Karpas-422 (cell line): ENCODE data around the gene SBNO1. TPM values are rescaled to one million over a fixed set of nuclear protein-coding genes. Genes with fewer than 3 reads are reported as not detected.

ENCODE experiments used
- DNase-seq: peaks from one replicate; pipeline ENCODE4 v3.0.0-alpha.2; 2015
- H2AFZ ChIP-seq: fragments of 200-600 bp; sonication (generic); 2 replicates; pipeline ENCODE4 v1.6.1; 2014; ENCODE audit warnings: antibody characterized with exemption, low read length, mixed read lengths
- H3K27ac ChIP-seq: fragments of 200-600 bp; sonication (generic); 2 replicates; pipeline ENCODE4 v1.5.1; 2014; ENCODE audit warnings: mild to moderate bottlenecking, low read length, moderate library complexity
- H3K27me3 ChIP-seq: fragments of 200-600 bp; sonication (generic); 2 replicates; pipeline ENCODE4 v1.6.1; 2014; ENCODE audit warnings: low read length, mixed read lengths
- H3K36me3 ChIP-seq: fragments of 200-600 bp; sonication (generic); 2 replicates; pipeline ENCODE4 v1.6.1; 2014; ENCODE audit warnings: low read length, mixed read lengths; ENCODE audit not compliant: insufficient read depth
- H3K4me1 ChIP-seq: fragments of 200-600 bp; sonication (generic); 2 replicates; pipeline ENCODE4 v1.6.1; 2014; ENCODE audit warnings: mild to moderate bottlenecking, low read length, mixed read lengths
- H3K4me2 ChIP-seq: fragments of 200-600 bp; sonication (generic); 2 replicates; pipeline ENCODE4 v1.6.1; 2014; ENCODE audit warnings: low read length, low read depth, mild to moderate bottlenecking; ENCODE audit not compliant: poor library complexity, severe bottlenecking
- H3K4me3 ChIP-seq: fragments of 200-600 bp; sonication (generic); 2 replicates; pipeline ENCODE4 v1.5.1; 2014; ENCODE audit warnings: mild to moderate bottlenecking, antibody characterized with exemption, low read length, mixed read lengths
- H3K79me2 ChIP-seq: fragments of 200-600 bp; sonication (generic); 2 replicates; pipeline ENCODE4 v1.6.1; 2014; ENCODE audit warnings: mild to moderate bottlenecking, low read length, mixed read lengths
- H3K9ac ChIP-seq: fragments of 200-600 bp; sonication (generic); 2 replicates; pipeline ENCODE4 v1.6.0; 2014; ENCODE audit warnings: low read length
- H3K9me2 ChIP-seq: fragments of 200-600 bp; sonication (generic), shearing (Covaris generic); replicated peaks from 2 replicates; pipeline ENCODE4 v1.6.0; 2014; ENCODE audit warnings: mild to moderate bottlenecking, low read length, moderate library complexity; ENCODE audit not compliant: insufficient read depth
- H3K9me3 ChIP-seq: fragments of 300-700, 200-600 bp; sonication (generic); 2 replicates; pipeline ENCODE4 v1.6.1; 2014; ENCODE audit warnings: low read length, mixed read lengths
- H4K20me1 ChIP-seq: fragments of 200-600 bp; sonication (generic); 2 replicates; pipeline ENCODE4 v1.6.1; 2014; ENCODE audit warnings: mild to moderate bottlenecking, antibody characterized with exemption, low read length, low read depth; ENCODE audit not compliant: insufficient read depth
- total RNA-seq: library from RNA; depleted of rRNA; stranded (reverse); fragments of >200 nt; shearing (Covaris generic); gene quantifications from 2 replicates; pipeline ENCODE4 v1.2.3, GENCODE V29; 2014; ENCODE audit warnings: low replicate concordance

SBNO1 gene
- total RNA-seq, 1 experiment from 2014 or later, result 31.5 TPM

- Histone ChIP-seq H3K4me3 (no peak overlapping the region), H3K9me2 (no peaks in the 10 kb centered on the region), H3K9ac (no peak overlapping the region), H3K79me2 (peaks cover 56% of the 10 kb centered on the region), H3K9me3 (no peaks in the 10 kb centered on the region), H3K4me1 (no peaks in the 10 kb centered on the region), H2AFZ (no peak overlapping the region), H3K27me3 (no peaks in the 10 kb centered on the region), H3K4me2 (no peak overlapping the region), H4K20me1 (0 out of 2 replicates have a peak, but pooled peaks cover 16% of the 10 kb centered on the region), H3K36me3 (peaks cover 34% of the 10 kb centered on the region), H3K27ac (no peak overlapping the region)
- no peak for DNase-seq
Observed at GRCh38 chr12:123399255-123399617, 34.6 kb upstream of the SBNO1 start.

DNA sequence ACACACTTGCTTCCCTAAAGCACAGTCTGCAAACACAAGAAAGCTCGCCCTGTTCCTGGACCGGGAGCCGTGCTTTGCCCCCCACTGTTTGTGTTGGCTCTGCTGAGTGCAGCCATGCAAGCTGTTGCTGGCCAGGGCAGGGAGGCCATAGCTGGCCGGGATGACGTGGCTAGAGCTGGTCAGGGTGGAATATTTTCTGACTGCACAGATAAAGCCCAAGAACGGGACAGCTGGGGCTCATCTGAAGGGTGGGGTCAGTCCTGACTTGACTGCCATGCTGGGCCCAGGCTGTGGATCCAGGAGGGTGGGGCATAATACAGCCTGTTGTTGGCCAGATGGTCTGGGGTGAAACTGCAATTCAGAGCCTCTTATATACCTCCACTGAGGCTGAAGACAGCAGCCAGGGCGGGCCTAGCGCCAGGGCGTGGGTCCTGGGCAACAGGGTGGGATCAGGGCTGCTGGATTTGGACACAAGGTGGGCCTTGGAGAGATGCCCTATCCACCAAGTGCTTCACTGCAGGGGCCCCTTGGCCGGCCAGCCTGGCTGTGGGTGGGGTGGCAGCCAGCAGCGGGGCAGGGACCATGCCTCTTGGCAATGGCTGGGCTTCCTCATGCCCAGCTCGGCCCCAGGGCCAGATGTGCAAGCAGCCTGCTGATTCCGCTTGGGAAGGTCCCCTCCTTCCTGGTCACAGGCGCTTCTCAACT, 34.1 kb upstream of the SBNO1 start:
- no peaks in the 10 kb centered on the region for H3K27me3 ChIP-seq
- H3K79me2 ChIP-seq, result peaks cover 57% of the 10 kb centered on the region

GRCh38 chr12:123398177-123398549, 33.5 kb upstream of the SBNO1 start:
- Histone ChIP-seq H3K27ac (no peak overlapping the region), H3K27me3 (no peaks in the 10 kb centered on the region), H3K9me2 (no peaks in the 10 kb centered on the region), H3K9ac (no peak overlapping the region), H3K4me1 (no peaks in the 10 kb centered on the region), H3K79me2 (peaks cover 62% of the 10 kb centered on the region), H3K36me3 (peaks cover 23% of the 10 kb centered on the region), H3K4me3 (no peak overlapping the region), H3K4me2 (no peak overlapping the region), H4K20me1 (0 out of 2 replicates have a peak, but pooled peaks cover 16% of the 10 kb centered on the region), H3K9me3 (no peaks in the 10 kb centered on the region), H2AFZ (no peak overlapping the region)
- DNase-seq, result no peak

More for the DNA sequence above, 34.1 kb upstream of the SBNO1 start:
- Histone ChIP-seq H3K36me3 (peaks cover 29% of the 10 kb centered on the region), H3K9me3 (no peaks in the 10 kb centered on the region), H3K9me2 (no peaks in the 10 kb centered on the region), H4K20me1 (0 out of 2 replicates have a peak, but pooled peaks cover 16% of the 10 kb centered on the region), H3K27ac (no peak overlapping the region), H3K9ac (no peak overlapping the region), H2AFZ (no peak overlapping the region), H3K4me1 (no peaks in the 10 kb centered on the region), H3K4me3 (no peak overlapping the region), H3K4me2 (no peak overlapping the region)
- no peak for DNase-seq

DNA sequence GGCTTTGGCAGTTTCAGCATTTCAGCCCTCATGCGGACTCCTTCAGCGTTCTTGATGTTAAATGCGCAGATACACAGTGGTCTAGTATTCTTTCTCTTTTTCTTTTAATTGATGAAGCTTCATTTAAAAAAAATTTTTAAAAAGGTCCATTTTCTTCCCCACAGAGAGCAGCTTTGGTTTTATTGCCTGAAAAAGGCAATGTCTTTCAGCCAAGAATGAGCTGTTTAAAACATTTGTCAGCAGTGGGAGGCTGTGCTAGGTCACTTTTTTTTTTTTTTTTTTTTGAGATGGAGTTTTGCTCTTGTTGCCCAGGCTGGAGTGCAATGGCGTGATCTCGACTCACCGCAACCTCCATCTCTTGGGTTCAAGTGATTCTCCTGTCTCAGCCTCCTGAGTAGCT, 32.8 kb upstream of the SBNO1 start:
- no peak for DNase-seq
- Histone ChIP-seq H4K20me1 (0 out of 2 replicates have a peak, but pooled peaks cover 13% of the 10 kb centered on the region), H3K79me2 (peaks cover 63% of the 10 kb centered on the region), H3K4me2 (no peak overlapping the region), H3K4me3 (no peak overlapping the region), H3K9ac (no peak overlapping the region), H3K36me3 (peaks cover 17% of the 10 kb centered on the region), H3K27ac (no peak overlapping the region), H3K9me2 (no peaks in the 10 kb centered on the region), H3K9me3 (no peaks in the 10 kb centered on the region), H2AFZ (no peak overlapping the region), H3K27me3 (no peaks in the 10 kb centered on the region), H3K4me1 (no peaks in the 10 kb centered on the region)

- DNase-seq, result no peak
- Histone ChIP-seq H3K79me2 (peaks cover 63% of the 10 kb centered on the region), H3K27me3 (no peaks in the 10 kb centered on the region), H3K36me3 (peaks cover 14% of the 10 kb centered on the region; the same call in 1 of the 2 replicates), H3K4me1 (no peaks in the 10 kb centered on the region), H3K27ac (no peak overlapping the region), H3K9ac (no peak overlapping the region), H4K20me1 (0 out of 2 replicates have a peak, but pooled peaks cover 9% of the 10 kb centered on the region), H2AFZ (no peak overlapping the region), H3K4me3 (no peak overlapping the region), H3K9me3 (no peaks in the 10 kb centered on the region), H3K4me2 (no peak overlapping the region), H3K9me2 (no peaks in the 10 kb centered on the region)
Observed at GRCh38 chr12:123396954-123397353, 32.3 kb upstream of the SBNO1 start.

DNA sequence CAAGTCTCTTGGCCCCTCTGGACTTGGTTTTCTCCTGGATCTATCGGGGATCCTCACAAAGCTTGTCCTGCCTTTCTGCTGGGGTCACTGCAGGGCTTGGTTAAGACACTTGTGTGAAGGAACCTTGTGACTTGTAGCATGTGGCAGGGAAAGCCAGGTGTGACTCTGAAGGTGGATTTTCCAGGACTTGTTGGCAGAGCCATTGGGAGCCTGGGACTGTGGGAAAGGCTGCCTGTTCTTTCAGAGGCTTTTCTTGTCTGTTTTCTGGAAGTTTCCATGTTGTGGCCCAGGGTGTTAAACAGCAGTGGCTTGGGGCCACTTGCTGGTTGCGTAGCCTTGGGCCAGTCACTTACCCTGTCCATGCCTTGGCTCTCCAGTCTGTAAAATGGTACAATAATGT, 31.9 kb upstream of the SBNO1 start:
- H3K4me2 ChIP-seq, result no peak overlapping the region
- 0 out of 2 replicates have a peak, but pooled peaks cover 7% of the 10 kb centered on the region for H4K20me1 ChIP-seq
- H3K27me3 ChIP-seq, result no peaks in the 10 kb centered on the region
- H3K36me3 ChIP-seq, result peaks cover 18% of the 10 kb centered on the region; the same call in 1 of the 2 replicates
- no peaks in the 10 kb centered on the region for H3K9me2 ChIP-seq
- peaks cover 67% of the 10 kb centered on the region for H3K79me2 ChIP-seq
- H3K9me3 ChIP-seq, result no peaks in the 10 kb centered on the region
- no peak for DNase-seq
- no peak overlapping the region for H3K4me3 ChIP-seq
- no peaks in the 10 kb centered on the region for H3K4me1 ChIP-seq
- no peak overlapping the region for H3K27ac ChIP-seq
- no peak overlapping the region for H2AFZ ChIP-seq
- no peak overlapping the region for H3K9ac ChIP-seq

DNA sequence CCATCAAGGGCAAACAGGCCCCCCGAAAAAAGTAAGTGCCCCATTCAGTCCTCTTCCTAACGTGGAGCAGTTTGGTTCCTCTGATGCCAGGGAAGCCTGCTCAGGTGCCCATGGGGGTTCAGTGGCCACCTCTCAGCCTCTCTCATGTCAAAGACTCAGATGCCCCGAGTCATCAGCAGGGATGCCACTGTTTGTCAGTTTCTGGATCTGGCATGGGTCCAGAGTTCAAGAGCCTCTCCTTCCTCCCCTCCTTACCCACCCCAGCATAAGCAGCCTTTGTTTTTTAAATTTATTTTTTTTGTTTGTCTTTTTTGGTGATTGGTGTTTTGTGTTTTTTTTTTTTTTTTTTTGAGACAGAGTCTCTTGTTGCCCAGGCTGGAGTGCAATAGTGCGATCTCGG, 30.6 kb upstream of the SBNO1 start:
- Histone ChIP-seq H3K36me3 (peaks cover 21% of the 10 kb centered on the region; the same call in 1 of the 2 replicates), H3K4me3 (no peak overlapping the region), H3K27ac (no peak overlapping the region), H3K4me2 (no peak overlapping the region), H4K20me1 (0 out of 2 replicates have a peak, but pooled peaks cover 7% of the 10 kb centered on the region), H2AFZ (no peak overlapping the region), H3K79me2 (peaks cover 76% of the 10 kb centered on the region), H3K9me3 (no peaks in the 10 kb centered on the region), H3K27me3 (no peaks in the 10 kb centered on the region), H3K9me2 (no peaks in the 10 kb centered on the region), H3K9ac (no peak overlapping the region), H3K4me1 (peaks cover 2% of the 10 kb centered on the region)
- DNase-seq, result no peak

DNA sequence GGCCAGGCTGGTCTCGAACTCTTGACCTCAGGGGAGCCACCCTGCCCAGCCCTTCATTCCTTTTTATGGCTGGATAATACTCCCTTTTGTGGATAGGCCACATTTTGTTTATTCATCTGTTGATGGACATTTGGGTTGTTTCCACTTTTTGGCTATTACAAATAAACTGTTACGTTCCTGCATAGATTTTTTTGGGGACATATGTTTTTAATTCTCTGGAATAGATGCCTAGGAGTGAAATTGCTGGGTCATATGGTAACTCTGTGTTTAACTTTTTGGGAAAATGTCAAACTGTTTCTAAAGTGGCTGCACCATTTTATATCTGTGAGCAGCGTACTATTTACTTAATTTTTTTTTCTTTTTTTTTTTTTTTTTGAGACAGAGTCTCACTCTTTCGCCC, 29.1 kb upstream of the SBNO1 start:
- Histone ChIP-seq H3K4me2 (no peak overlapping the region), H3K36me3 (peaks cover 21% of the 10 kb centered on the region; the same call in 1 of the 2 replicates), H3K79me2 (peaks cover 73% of the 10 kb centered on the region), H3K9me2 (no peaks in the 10 kb centered on the region), H3K27ac (no peak overlapping the region), H3K4me3 (no peak overlapping the region), H3K9me3 (no peaks in the 10 kb centered on the region), H4K20me1 (0 out of 2 replicates have a peak, but pooled peaks cover 3% of the 10 kb centered on the region), H3K9ac (no peak overlapping the region), H3K27me3 (no peaks in the 10 kb centered on the region), H2AFZ (no peak overlapping the region), H3K4me1 (peaks cover 7% of the 10 kb centered on the region)
- DNase-seq, result no peak
